Spleen (tissue), 7 donors: ENCODE data around the gene OR2F2.

Source experiments
- POLR2A ChIP-seq, 3 donors: fragments of 450-650 bp; IDR thresholded peaks; one replicate each; pipeline ENCODE4 v1.5.1; 2017; ENCODE audit warnings: antibody characterized with exemption in 3 of 3, mild to moderate bottlenecking in 1 of 3
- TF ChIP-seq, protein P1 (sequence below), 11 experiments: fragments of 200-600 bp in 7 of 11; fragments of 450-650 bp in 4 of 11; sonication (generic) in 4 of 11; IDR thresholded peaks in 8 of 11; conservative IDR thresholded peaks in 3 of 11; 1 replicate in 7 of 11; 2 replicates in 4 of 11; pipeline versions ENCODE4 v1.4.0 to v1.8.0; 2016 to 2021; ENCODE audit warnings: antibody characterized with exemption in 11 of 11, inconsistent platforms in 4 of 11, mild to moderate bottlenecking in 1 of 11
- donor health status: DM: no; HTN: no; CAD: no; lungs with moderate emphysema.
- donor health status: DM: no; HTN: no; CAD: no.
- donor health status: DM: no; HTN: no; CAD: no.

DNA sequence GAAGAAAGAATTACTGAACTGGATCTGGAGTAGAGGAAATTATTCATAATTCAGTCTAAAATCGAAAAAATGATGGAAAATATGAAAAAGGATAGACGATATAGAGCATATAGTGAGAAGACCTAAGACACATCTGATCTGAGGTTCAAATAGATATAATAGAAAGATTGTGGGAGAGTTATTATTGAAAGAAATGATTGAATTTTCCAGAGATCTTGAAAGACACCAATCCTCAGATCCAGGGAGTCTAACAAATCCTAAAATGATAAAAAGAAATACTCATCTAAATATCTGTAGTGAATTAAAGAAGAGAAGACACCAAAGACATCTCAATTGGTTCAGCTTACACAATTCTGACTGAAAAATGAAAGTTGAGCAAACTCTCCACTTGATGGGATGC is 46.0 kb upstream of the OR2F2 start:
- TF ChIP-seq, protein P1, sequence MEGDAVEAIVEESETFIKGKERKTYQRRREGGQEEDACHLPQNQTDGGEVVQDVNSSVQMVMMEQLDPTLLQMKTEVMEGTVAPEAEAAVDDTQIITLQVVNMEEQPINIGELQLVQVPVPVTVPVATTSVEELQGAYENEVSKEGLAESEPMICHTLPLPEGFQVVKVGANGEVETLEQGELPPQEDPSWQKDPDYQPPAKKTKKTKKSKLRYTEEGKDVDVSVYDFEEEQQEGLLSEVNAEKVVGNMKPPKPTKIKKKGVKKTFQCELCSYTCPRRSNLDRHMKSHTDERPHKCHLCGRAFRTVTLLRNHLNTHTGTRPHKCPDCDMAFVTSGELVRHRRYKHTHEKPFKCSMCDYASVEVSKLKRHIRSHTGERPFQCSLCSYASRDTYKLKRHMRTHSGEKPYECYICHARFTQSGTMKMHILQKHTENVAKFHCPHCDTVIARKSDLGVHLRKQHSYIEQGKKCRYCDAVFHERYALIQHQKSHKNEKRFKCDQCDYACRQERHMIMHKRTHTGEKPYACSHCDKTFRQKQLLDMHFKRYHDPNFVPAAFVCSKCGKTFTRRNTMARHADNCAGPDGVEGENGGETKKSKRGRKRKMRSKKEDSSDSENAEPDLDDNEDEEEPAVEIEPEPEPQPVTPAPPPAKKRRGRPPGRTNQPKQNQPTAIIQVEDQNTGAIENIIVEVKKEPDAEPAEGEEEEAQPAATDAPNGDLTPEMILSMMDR (IDR thresholded peaks at IDR 0.05 in 8 of 11, conservative IDR thresholded peaks at IDR 0.05 in 3 of 11) = no peak
- TF ChIP-seq POLR2A (IDR thresholded peaks at IDR 0.05) = no peak
